Activated CD4-positive, alpha-beta memory T cell treated with anti-CD3 and anti-CD28 coated beads for 36 hours (primary cell): Measurements from ENCODE around the gene CYP27C1. TPM values are rescaled to one million over a fixed set of nuclear protein-coding genes. Genes with fewer than 3 reads are reported as not detected.
A peak's percentile ranks its signal among the peaks of the same experiment; 100 is the strongest.
"Not testable (repeated sequence)": the region's sequence is repeated elsewhere in the genome, so short reads cannot be mapped to it uniquely, and the experiment has no call there.

Experiments used
- CTCF ChIA-PET: fragments of 350-600 bp; sonication (Branson Sonifier 250); formaldehyde crosslinking; loops from one replicate; lab custom pipeline; 2021; ENCODE audit warnings: antibody characterized with exemption, inconsistent platforms; lab: Charles Lee
- POLR2A ChIA-PET: fragments of 350-600 bp; sonication (Branson Sonifier 250); formaldehyde crosslinking; loops from one replicate; lab custom pipeline; 2021; ENCODE audit warnings: antibody characterized with exemption; lab: Charles Lee
- DNase-seq: peaks from one replicate; pipeline ENCODE4 v3.0.0-alpha.2; 2020
- H3K27ac Mint-ChIP-seq: one replicate; pipeline ENCODE4 v1.8.0; 2021; ENCODE audit warnings: mixed read lengths
- H3K27me3 Mint-ChIP-seq: one replicate; pipeline ENCODE4 v1.8.0; 2021; ENCODE audit warnings: mixed read lengths
- H3K36me3 Mint-ChIP-seq: one replicate; pipeline ENCODE4 v1.8.0; 2021; ENCODE audit warnings: mixed read lengths
- H3K4me1 Mint-ChIP-seq: one replicate; pipeline ENCODE4 v1.8.0; 2021; ENCODE audit warnings: low read depth, mixed read lengths
- H3K4me3 Mint-ChIP-seq: one replicate; pipeline ENCODE4 v1.8.0; 2021; ENCODE audit warnings: mild to moderate bottlenecking, mixed read lengths
- H3K9me3 Mint-ChIP-seq: one replicate; pipeline ENCODE4 v1.8.0; 2021; ENCODE audit warnings: mixed read lengths
- intact Hi-C: fragments of 100-400 bp; cut with micrococcal nuclease; formaldehyde crosslinking; loops from one replicate; pipeline ENCODE4 v1.15.1; 2023
- total RNA-seq, 2 experiments: library from RNA; stranded (reverse); gene quantifications; one replicate each; pipeline ENCODE4 v1.2.3, GENCODE V29; 2021

The CYP27C1 gene
- total RNA-seq, 2 experiments from 2014 or later, result not detected

DNA sequence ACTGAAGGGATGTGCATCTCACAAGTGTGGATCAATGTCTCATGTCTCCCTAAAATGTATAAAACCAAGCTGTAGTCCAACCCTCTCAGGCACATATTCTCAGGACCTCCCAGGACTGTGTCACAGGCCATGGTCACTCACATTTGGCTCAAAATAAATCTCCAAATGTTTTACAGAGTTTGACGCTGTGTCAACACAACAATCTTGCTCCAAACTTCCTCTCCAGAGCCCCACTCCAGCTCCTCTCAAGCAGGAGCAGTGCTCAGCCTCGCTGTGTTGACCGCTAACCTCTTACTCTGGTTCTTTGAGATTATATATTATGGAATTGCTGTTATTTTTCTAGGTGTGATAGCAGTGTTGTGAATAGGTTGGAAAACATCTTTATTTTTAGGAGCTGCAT, 56.2 kb downstream of the CYP27C1 start:
- no peak overlapping the region for H3K4me3 Mint-ChIP-seq
- intact Hi-C loops, result no loop called here
- ChIA-PET POLR2A (no interaction called here), CTCF (no interaction called here)
- no peaks in the 10 kb centered on the region for H3K36me3 Mint-ChIP-seq
- DNase-seq, result no peak
- H3K4me1 Mint-ChIP-seq, result no peaks in the 10 kb centered on the region
- no peaks in the 10 kb centered on the region for H3K9me3 Mint-ChIP-seq
- no peaks in the 10 kb centered on the region for H3K27me3 Mint-ChIP-seq
- H3K27ac Mint-ChIP-seq, result no peak overlapping the region

DNA sequence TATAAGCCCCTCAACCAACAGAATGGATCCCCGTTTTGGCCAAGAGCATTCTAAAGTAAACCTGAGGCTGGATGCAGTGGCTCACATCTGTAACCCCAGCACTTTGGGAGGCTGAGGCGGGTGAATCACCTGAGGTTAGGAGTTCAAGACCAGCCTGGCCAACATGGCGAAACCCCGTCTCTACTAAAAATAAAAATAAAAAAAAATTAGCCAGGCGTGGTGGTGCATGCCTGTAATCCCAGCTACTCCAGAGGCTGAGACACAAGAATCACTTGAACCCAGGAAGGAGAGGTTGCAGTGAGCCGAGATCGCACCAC, 57.1 kb downstream of the CYP27C1 start:
- CTCF ChIA-PET, intact Hi-C loops, H3K36me3 Mint-ChIP-seq, H3K9me3 Mint-ChIP-seq, H3K27ac Mint-ChIP-seq, H3K4me3 Mint-ChIP-seq, H3K4me1 Mint-ChIP-seq, H3K27me3 Mint-ChIP-seq: not testable (repeated sequence)
- POLR2A ChIA-PET, result interaction anchor here (0.6 kb wide), 1 partner anchor 79 kb away, joined by 3 read pairs; no protein-coding TSS in a partner anchor
- DNase-seq, result peak; percentile 3

DNA sequence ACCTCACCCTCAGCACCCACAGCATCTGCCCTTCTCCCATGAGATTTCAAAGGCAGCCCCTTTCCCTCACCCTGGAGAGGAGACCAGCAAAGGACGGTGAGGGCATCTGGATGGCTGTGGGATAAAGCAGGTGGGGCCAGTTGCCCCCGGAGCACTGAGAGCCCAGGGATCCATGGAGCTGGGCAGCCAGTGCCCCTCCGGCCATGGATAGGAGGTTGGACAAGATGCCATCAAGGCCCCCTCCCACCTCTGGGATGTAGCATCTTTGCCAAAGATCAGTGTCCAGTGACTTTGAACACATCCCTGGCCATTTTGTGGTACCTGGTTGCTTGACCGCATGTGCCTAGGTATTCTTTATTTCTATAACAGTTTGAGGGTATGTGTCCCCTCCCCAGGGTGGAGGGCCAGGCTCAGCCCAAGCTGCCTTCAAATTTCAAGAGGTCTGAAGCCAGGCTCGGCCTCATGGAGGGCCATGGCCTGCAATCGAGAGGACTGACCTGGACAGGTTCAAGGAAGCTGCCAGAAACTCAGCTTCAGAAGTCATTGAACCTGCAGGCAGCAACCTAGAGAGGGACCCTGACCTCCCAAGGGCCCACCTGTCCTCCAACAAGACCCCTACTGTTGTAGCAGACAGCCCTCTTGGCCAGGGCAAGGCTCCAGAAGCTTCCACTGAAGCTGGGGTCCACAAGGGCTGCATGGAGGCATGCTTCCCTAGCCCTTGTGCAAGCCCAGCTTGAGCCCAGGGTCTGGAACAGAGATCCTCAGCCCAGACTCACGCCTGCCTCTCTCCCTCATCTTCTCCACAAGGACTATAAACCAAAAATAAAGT, 57.6 kb downstream of the CYP27C1 start:
- ChIA-PET CTCF (interaction anchor here (1.1 kb wide), 1 partner anchor 95 kb away, joined by 3 read pairs; no protein-coding TSS in a partner anchor), POLR2A (interaction anchor here (0.6 kb wide), 1 partner anchor 80 kb away, joined by 3 read pairs; no protein-coding TSS in a partner anchor)

DNA sequence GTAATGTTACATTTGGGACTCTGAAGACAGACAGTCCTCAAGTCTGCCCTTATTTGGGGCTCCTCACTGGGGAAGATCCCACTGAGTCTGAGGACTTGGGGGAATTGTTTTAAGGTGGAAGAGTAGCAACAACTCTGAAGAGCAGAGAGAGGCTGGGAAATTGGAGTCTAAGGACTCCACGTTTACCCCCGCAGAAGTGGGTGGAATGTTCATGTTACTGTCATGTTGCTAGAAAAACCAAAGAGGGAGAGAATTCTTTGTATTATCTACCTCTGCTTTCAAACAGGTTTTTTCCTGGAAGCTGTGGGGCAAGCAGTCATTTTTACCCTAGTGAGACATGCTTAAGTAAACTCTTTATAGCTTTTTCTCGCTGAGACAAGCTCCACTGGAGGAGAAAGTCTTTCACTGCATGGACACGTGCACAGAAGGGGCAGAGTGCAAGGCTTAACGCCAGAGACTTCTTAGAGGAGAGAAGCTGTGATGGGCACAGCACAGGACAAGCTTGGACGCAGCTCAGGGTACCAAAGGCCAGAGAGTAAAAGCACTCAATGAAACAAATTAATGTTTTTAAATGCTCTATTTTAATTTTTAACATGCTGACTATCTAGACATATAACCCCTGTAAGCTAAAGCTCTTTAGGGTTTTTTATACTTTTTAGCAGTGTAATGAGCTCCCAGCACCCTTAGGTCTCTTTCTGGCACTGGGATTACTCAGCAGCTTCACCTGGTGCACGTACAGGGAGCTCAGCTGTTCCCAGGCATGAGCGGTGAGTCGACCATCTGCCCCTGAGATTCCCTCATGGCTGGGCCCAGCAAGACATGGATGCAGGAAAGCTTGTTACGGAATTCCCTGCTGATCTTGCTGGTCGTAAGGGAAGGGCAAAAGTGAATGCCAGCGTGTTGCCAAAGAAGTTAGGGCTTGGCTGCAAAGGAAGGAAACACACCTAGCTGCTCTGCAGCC, 58.6 kb downstream of the CYP27C1 start:
- Mint-ChIP-seq H3K4me3 (no peak overlapping the region), H3K9me3 (no peaks in the 10 kb centered on the region), H3K27ac (no peak overlapping the region), H3K36me3 (no peaks in the 10 kb centered on the region), H3K4me1 (no peaks in the 10 kb centered on the region), H3K27me3 (no peaks in the 10 kb centered on the region)
- no peak for DNase-seq
- POLR2A ChIA-PET, result no interaction called here
- intact Hi-C loops, result no loop called here
- CTCF ChIA-PET, result interaction anchor here (0.9 to 1.1 kb wide), 2 partner anchors 82 to 94 kb away, joined by 3 read pairs; no protein-coding TSS in a partner anchor

More for the DNA sequence above, 57.6 kb downstream of the CYP27C1 start:
- H3K4me1 Mint-ChIP-seq, result no peaks in the 10 kb centered on the region
- DNase-seq, result no peak
- intact Hi-C loops, result no loop called here
- no peaks in the 10 kb centered on the region for H3K27me3 Mint-ChIP-seq
- H3K27ac Mint-ChIP-seq, result no peak overlapping the region
- H3K4me3 Mint-ChIP-seq, result no peak overlapping the region
- H3K36me3 Mint-ChIP-seq, result no peaks in the 10 kb centered on the region
- H3K9me3 Mint-ChIP-seq, result no peaks in the 10 kb centered on the region

DNA sequence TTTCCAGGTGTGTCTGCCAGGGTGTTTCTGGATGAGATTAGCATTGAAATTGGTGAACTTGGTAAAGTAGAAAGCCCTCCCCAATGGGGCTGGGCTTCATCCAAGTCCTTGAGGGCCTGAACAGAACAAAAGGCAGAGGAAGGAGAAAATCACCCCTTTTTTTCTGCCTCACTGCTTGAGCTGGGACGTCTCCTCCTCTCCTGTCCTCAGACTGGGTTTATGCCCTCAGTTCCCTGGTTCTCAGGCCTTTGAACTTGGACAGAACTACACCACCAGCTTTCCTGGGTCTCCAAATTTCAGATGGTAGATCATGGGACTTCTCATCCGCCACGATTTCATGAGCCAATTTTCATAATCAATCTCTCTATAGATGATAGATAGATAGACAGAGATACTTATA, 59.4 kb downstream of the CYP27C1 start:
- Mint-ChIP-seq H3K27me3 (no peaks in the 10 kb centered on the region), H3K36me3 (no peaks in the 10 kb centered on the region), H3K9me3 (no peaks in the 10 kb centered on the region), H3K27ac (no peak overlapping the region), H3K4me1 (no peaks in the 10 kb centered on the region), H3K4me3 (no peak overlapping the region)
- no peak for DNase-seq
- ChIA-PET CTCF (interaction anchor here (0.9 kb wide), 1 partner anchor 81 kb away, joined by 3 read pairs; no protein-coding TSS in a partner anchor), POLR2A (no interaction called here)
- intact Hi-C loops, result no loop called here

DNA sequence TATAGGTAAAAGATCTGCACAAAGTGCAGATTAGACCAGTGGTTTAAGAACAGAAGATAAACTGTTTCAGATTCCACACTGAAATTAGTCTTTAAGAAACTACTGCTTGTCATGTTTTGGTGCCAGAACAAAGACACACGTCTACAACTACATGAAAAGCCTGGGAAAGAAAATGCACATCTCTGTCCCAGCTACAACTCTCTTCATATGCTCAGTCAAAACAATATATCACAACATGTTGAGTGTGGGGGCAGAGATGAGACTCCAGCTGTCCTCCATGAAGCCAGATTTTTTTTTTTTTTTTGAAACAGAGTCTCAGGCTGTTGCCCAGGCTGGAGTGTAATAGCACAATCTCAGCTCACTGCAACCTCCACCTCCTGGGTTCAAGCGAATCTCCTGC, 60.6 kb downstream of the CYP27C1 start:
- Mint-ChIP-seq H3K4me3 (no peak overlapping the region), H3K36me3 (no peaks in the 10 kb centered on the region), H3K4me1 (no peaks in the 10 kb centered on the region), H3K27ac (no peak overlapping the region), H3K9me3 (no peaks in the 10 kb centered on the region), H3K27me3 (no peaks in the 10 kb centered on the region)
- ChIA-PET POLR2A (interaction anchor here (0.6 kb wide), 1 partner anchor 35 kb away, joined by 3 read pairs; no protein-coding TSS in a partner anchor), CTCF (no interaction called here)
- intact Hi-C loops, result no loop called here
- no peak for DNase-seq

DNA sequence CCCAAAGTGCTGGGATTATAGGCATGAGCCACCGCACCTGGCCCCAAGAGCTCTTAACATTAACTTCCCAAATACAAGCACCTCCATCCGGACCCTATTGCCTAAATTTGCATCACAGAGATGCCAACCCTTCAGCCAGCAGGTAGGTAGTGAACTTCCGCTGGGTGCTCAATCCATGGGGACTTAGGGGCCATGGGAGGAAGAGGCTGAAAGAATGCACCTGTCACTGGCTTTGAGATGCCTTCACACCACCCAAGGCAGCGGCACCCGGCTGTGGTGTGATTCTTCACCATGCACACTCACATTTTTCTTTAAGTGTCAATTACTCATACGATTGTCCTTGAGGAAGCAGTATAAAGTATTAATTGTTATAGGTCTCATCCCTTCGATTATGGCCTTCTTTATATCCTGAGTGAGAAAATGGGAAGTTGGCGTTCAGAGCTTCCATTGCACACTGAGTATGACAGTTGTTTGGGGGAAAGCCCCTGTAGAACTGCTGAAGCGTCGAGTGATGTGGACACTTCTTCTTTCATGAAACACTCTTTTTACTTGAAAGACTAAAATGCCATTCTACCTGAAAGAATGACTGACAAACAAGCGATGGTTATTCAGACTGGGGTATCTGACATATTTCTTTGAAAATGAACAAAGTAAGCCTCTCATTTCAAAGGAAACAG, 61.3 kb downstream of the CYP27C1 start:
- intact Hi-C loops, result no loop called here

DNA sequence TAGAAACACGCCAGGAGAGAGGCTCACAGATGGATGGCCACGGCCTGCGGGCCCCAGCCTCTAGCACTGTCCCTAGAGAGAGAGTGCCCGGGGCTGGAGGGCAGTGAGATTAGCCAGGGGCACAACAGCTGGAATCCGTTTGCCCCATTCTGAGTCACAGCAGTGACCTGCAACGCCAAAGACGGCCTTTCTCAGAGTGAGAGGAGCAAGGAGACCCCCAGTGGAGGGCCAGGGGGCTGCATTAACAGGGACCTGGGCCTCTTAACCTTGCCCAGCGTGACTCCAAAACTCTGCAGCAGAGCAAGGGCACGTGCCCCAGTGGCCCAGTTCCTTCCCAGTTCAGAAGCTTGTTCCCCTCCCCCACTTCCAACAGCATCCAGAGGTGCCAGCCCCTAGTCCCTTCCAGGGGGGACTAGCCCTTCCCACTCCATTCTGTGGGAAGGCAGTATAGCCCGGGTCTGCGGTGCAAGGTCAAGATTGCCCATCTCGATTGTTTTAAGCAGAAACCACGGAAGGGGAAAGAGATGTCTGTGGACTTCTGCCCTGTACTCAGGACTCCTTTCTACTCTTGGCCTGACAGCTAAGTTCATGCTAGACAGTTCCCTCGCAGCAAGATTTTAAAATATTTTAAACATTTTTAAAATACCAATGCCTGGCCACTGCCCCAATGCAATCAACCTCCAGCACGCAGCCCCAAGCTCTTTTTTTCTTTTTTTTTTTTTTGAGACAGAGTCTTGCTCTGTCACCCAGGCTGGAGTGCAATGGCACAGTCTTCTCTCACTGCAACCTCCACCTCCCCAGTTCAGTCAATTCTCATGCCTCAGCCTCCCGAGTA, 62.2 kb downstream of the CYP27C1 start:
- Mint-ChIP-seq H3K4me3 (no peak overlapping the region), H3K27me3 (no peaks in the 10 kb centered on the region), H3K27ac (no peak overlapping the region), H3K4me1 (no peaks in the 10 kb centered on the region), H3K36me3 (no peaks in the 10 kb centered on the region), H3K9me3 (no peaks in the 10 kb centered on the region)
- POLR2A ChIA-PET, result no interaction called here
- CTCF ChIA-PET, result no interaction called here
- intact Hi-C loops, result no loop called here
- peak; percentile 4 for DNase-seq

More for the DNA sequence above, 61.3 kb downstream of the CYP27C1 start:
- no peaks in the 10 kb centered on the region for H3K36me3 Mint-ChIP-seq
- CTCF ChIA-PET, result no interaction called here
- no peaks in the 10 kb centered on the region for H3K4me1 Mint-ChIP-seq
- DNase-seq, result peak; percentile 2
- H3K27me3 Mint-ChIP-seq, result no peaks in the 10 kb centered on the region
- no peak overlapping the region for H3K4me3 Mint-ChIP-seq
- no peak overlapping the region for H3K27ac Mint-ChIP-seq
- no peaks in the 10 kb centered on the region for H3K9me3 Mint-ChIP-seq
- POLR2A ChIA-PET, result no interaction called here

DNA sequence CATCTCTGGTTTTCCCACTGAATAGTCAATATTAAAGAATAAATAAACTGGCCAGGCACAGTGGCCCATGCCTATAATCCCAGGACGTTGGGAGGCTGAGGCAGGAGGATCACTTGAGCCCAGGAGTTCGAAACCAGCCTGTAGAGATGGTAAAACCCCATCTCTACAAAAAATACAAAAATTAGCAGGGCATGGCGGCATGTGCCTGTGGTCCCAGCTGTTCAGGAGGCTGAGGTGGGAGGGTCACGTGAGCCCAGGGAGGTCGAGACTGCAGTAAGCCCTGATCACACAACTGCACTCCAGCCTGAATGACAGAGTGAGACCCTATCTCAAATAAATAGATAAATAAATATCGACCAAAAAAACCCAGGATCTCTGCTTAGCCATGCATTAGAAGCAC, 63.0 kb downstream of the CYP27C1 start:
- no peaks in the 10 kb centered on the region for H3K4me1 Mint-ChIP-seq
- no peaks in the 10 kb centered on the region for H3K9me3 Mint-ChIP-seq
- H3K36me3 Mint-ChIP-seq, result no peaks in the 10 kb centered on the region
- no peaks in the 10 kb centered on the region for H3K27me3 Mint-ChIP-seq
- CTCF ChIA-PET, result no interaction called here
- intact Hi-C loops, result no loop called here
- POLR2A ChIA-PET, result no interaction called here
- no peak for DNase-seq
- no peak overlapping the region for H3K4me3 Mint-ChIP-seq
- H3K27ac Mint-ChIP-seq, result no peak overlapping the region

DNA sequence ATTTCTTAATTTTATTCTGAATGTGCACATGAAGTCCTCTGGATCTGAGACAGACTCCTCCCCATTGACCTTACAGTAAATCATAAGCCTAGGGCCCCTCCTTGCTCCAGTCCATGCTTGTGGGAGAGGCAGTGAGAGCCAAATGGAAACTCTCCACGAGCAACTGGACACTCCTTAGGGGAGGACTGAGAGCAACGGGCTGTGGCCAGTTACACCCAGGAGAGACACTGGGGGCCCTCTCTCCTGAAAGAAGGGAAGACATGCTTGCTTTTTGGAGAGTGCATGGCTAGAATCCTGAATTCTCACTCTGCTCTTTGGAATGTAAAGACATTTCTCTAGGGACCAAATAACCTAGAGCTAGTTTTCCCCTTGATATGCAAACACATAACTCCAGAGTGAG, 64.2 kb downstream of the CYP27C1 start:
- POLR2A ChIA-PET, result no interaction called here
- CTCF ChIA-PET, result no interaction called here

DNA sequence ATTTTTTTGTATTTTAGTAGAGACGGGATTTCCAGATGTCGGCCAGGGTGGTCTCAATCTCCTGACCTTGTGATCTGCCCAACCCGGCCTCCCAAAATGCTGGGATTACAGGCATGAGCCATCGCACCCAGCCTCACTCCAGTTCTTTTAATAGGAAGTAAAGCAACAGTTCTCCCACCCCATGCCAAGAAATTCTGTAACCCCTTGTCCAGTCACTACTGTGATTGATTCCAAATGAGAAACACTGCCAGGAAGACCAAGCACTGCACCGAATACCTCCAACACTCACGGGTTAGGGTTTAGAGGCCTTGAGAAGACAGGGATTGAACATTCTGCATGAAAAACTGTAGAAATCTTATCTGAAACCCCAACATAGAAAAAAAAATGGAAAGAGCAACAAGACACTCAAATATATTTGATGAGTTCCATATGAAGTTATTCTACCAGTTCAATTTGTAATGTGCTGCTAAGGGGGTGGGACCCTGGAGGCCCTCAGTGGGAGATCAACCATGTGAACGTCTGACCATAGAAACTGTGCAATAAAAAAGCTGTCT, 65.0 kb downstream of the CYP27C1 start:
- intact Hi-C loops, result no loop called here
- Mint-ChIP-seq H3K4me1 (no peaks in the 10 kb centered on the region), H3K9me3 (no peaks in the 10 kb centered on the region), H3K4me3 (no peak overlapping the region), H3K27me3 (peaks cover 2% of the 10 kb centered on the region), H3K36me3 (no peaks in the 10 kb centered on the region), H3K27ac (no peak overlapping the region)
- POLR2A ChIA-PET, result no interaction called here
- CTCF ChIA-PET, result interaction anchor here (0.9 kb wide), 1 partner anchor 324 kb away, joined by 3 read pairs; no protein-coding TSS in a partner anchor
- DNase-seq, result no peak

More for the DNA sequence above, 64.2 kb downstream of the CYP27C1 start:
- DNase-seq, result no peak
- no peak overlapping the region for H3K27ac Mint-ChIP-seq
- no peaks in the 10 kb centered on the region for H3K4me1 Mint-ChIP-seq
- intact Hi-C loops, result no loop called here
- no peak overlapping the region for H3K4me3 Mint-ChIP-seq
- no peaks in the 10 kb centered on the region for H3K9me3 Mint-ChIP-seq
- no peaks in the 10 kb centered on the region for H3K36me3 Mint-ChIP-seq
- H3K27me3 Mint-ChIP-seq, result peaks cover 2% of the 10 kb centered on the region
